Panc1 (cell line): ENCODE data around the gene EEF1AKMT3. TPM values are rescaled to one million over a fixed set of nuclear protein-coding genes. Genes with fewer than 3 reads are reported as not detected.

ENCODE experiments used
- ATAC-seq: fragments of 200-7000 bp; cut with Tn5 transposase; 2 replicates; pipeline ENCODE4 v1.9.1; 2020; ENCODE audit warnings: mild to moderate bottlenecking, moderate library complexity
- BruUV-seq: library from RNA; stranded (reverse); fragments of 400-500 nt; replicated peaks from 2 replicates; lab custom pipeline; 2021; lab: Mats Ljungman, UMichigan
- CTCF ChIA-PET: fragments of 300-600 bp; sonication (Branson Sonifier 250); formaldehyde crosslinking; loops from one replicate; lab custom pipeline; 2022; ENCODE audit warnings: antibody characterized with exemption; lab: Charles Lee
- POLR2A ChIA-PET: fragments of 300-600 bp; sonication (Branson Sonifier 250); formaldehyde crosslinking; loops from one replicate; lab custom pipeline; 2022; ENCODE audit warnings: antibody characterized with exemption; lab: Charles Lee
- DNase-seq: peaks from one replicate; pipeline ENCODE4 v3.0.0-alpha.2; 2010; ENCODE audit warnings: low read depth, low spot score
- H3K27ac ChIP-seq: 2 replicates; pipeline ENCODE4 v1.5.1; 2011; ENCODE audit warnings: mild to moderate bottlenecking, low read length, inconsistent platforms
- H3K27me3 ChIP-seq: fragments of 200-500 bp; sonication (Bioruptor generic); 2 replicates; pipeline ENCODE4 v1.6.0; 2014; ENCODE audit warnings: low read length, inconsistent platforms; ENCODE audit not compliant: control insufficient read depth, insufficient read depth
- H3K36me3 ChIP-seq: fragments of 200-500 bp; sonication (Bioruptor generic); 2 replicates; pipeline ENCODE4 v1.5.1; 2014; ENCODE audit warnings: inconsistent platforms, mild to moderate bottlenecking, low read length, moderate library complexity; ENCODE audit not compliant: control insufficient read depth, insufficient read depth
- H3K4me1 ChIP-seq: 2 replicates; pipeline ENCODE4 v1.5.1; 2011; ENCODE audit warnings: inconsistent platforms, mild to moderate bottlenecking, low read length, moderate library complexity; ENCODE audit not compliant: control insufficient read depth, insufficient read depth
- H3K4me3 ChIP-seq, 2 experiments: 2 replicates each; pipeline ENCODE4 v1.5.1; 2011 to 2012; ENCODE audit warnings: low read depth in 2 of 2, low read length in 2 of 2, mild to moderate bottlenecking in 2 of 2, inconsistent platforms in 1 of 2, moderate library complexity in 1 of 2
- H3K9me3 ChIP-seq: fragments of 200-500 bp; sonication (Bioruptor generic); 2 replicates; pipeline ENCODE4 v1.5.1; 2014; ENCODE audit warnings: low read depth, mild to moderate bottlenecking, inconsistent platforms, low read length, moderate library complexity; ENCODE audit not compliant: control insufficient read depth, insufficient read depth
- POLR2AphosphoS5 ChIP-seq: IDR thresholded peaks from 2 replicates; pipeline ENCODE4 v1.6.1; 2012; ENCODE audit warnings: mild to moderate bottlenecking, low read depth, low read length, moderate library complexity
- SIN3A ChIP-seq: IDR thresholded peaks from 2 replicates; pipeline ENCODE4 v1.6.1; 2012; ENCODE audit warnings: low read depth, mild to moderate bottlenecking, low read length, moderate library complexity, borderline replicate concordance; ENCODE audit not compliant: insufficient read depth
- TCF7L2 ChIP-seq: IDR thresholded peaks from 2 replicates; pipeline ENCODE4 v1.6.1; 2011; ENCODE audit warnings: mild to moderate bottlenecking, low read depth, low read length, inconsistent platforms
- in situ Hi-C: cut with HindIII; loops from 2 replicates; pipeline ENCODE4 v1.10.0; 2016; ENCODE audit warnings: low sequenced_read_pairs, low pct_unique_long_range_greater_than_20kb
- intact Hi-C: fragments of 100-400 bp; cut with micrococcal nuclease; formaldehyde crosslinking; loops from one replicate; pipeline ENCODE4 v1.10.0; 2022; ENCODE audit not compliant: unreplicated experiment
- total RNA-seq: library from RNA; stranded (reverse); gene quantifications from one replicate; pipeline ENCODE4 v1.2.1, GENCODE V29; 2021; ENCODE audit not compliant: unreplicated experiment
- TF ChIP-seq, protein P1 (sequence below): fragments of 450-650 bp; IDR thresholded peaks from 2 replicates; pipeline ENCODE4 v1.5.1; 2017; ENCODE audit warnings: mild to moderate bottlenecking
- TF ChIP-seq, protein P2 (sequence below), 2 experiments: IDR thresholded peaks; 2 replicates each; pipeline ENCODE4 v1.6.1; 2011 to 2012; ENCODE audit warnings: low read depth in 2 of 2, control low read depth in 1 of 2, low read length in 1 of 2, mild to moderate bottlenecking in 1 of 2, moderate library complexity in 1 of 2; ENCODE audit not compliant: insufficient read depth in 1 of 2

The EEF1AKMT3 gene
- total RNA-seq, 1 experiment from 2014 or later: 7.4 TPM

GRCh38 chr12:57751788-57752667 lies 20.4 kb upstream of the EEF1AKMT3 start, which contains the start of gene CDK4:
Gene CDK4, minus strand, starts transcription at chr12:57752310. Its CDS starts 593 bp downstream, at chr12:57751717.
- TSS peak; percentile 94 for BruUV-seq
- intact Hi-C loops: no loop called here
- CTCF ChIA-PET: no interaction called here

DNA sequence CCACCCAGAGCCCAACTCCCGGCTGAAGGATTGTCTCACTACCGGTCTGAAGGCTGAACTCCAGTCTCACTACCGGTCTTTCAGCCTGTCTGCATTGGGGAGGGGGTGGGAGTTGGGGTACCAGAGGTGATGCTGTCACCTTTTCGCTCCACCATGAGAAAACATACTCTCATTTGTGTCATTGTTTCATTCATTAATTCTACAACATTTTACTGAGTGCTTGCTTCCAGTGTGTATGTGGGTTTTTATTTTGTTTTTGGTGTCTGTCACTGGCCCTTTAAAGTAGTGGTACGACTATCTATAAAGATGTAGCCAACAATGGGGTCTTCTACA lies 19.8 kb upstream of the EEF1AKMT3 start:
- H3K4me1 ChIP-seq: peaks cover 14% of the 10 kb centered on the region
- no peak for TF ChIP-seq SIN3A
- TF ChIP-seq POLR2AphosphoS5: no peak
- TF ChIP-seq, protein P1, sequence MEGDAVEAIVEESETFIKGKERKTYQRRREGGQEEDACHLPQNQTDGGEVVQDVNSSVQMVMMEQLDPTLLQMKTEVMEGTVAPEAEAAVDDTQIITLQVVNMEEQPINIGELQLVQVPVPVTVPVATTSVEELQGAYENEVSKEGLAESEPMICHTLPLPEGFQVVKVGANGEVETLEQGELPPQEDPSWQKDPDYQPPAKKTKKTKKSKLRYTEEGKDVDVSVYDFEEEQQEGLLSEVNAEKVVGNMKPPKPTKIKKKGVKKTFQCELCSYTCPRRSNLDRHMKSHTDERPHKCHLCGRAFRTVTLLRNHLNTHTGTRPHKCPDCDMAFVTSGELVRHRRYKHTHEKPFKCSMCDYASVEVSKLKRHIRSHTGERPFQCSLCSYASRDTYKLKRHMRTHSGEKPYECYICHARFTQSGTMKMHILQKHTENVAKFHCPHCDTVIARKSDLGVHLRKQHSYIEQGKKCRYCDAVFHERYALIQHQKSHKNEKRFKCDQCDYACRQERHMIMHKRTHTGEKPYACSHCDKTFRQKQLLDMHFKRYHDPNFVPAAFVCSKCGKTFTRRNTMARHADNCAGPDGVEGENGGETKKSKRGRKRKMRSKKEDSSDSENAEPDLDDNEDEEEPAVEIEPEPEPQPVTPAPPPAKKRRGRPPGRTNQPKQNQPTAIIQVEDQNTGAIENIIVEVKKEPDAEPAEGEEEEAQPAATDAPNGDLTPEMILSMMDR: no peak
- TF ChIP-seq, protein P2, sequence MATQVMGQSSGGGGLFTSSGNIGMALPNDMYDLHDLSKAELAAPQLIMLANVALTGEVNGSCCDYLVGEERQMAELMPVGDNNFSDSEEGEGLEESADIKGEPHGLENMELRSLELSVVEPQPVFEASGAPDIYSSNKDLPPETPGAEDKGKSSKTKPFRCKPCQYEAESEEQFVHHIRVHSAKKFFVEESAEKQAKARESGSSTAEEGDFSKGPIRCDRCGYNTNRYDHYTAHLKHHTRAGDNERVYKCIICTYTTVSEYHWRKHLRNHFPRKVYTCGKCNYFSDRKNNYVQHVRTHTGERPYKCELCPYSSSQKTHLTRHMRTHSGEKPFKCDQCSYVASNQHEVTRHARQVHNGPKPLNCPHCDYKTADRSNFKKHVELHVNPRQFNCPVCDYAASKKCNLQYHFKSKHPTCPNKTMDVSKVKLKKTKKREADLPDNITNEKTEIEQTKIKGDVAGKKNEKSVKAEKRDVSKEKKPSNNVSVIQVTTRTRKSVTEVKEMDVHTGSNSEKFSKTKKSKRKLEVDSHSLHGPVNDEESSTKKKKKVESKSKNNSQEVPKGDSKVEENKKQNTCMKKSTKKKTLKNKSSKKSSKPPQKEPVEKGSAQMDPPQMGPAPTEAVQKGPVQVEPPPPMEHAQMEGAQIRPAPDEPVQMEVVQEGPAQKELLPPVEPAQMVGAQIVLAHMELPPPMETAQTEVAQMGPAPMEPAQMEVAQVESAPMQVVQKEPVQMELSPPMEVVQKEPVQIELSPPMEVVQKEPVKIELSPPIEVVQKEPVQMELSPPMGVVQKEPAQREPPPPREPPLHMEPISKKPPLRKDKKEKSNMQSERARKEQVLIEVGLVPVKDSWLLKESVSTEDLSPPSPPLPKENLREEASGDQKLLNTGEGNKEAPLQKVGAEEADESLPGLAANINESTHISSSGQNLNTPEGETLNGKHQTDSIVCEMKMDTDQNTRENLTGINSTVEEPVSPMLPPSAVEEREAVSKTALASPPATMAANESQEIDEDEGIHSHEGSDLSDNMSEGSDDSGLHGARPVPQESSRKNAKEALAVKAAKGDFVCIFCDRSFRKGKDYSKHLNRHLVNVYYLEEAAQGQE (IDR thresholded peaks at IDR 0.05; ENCODE audit: insufficient read depth in 1 of 2, low read depth in 2 of 2, low read length in 1 of 2): no peak
- no peak for TF ChIP-seq TCF7L2
- POLR2A ChIA-PET: interaction anchor here (0.5 kb wide), 1 partner anchor 1924 kb away, joined by 12 read pairs; no protein-coding TSS in a partner anchor
- H3K9me3 ChIP-seq: no peaks in the 10 kb centered on the region
- H3K4me3 ChIP-seq: peak overlapping the region; percentile 85 to 98
- H3K27me3 ChIP-seq: peaks cover 9% of the 10 kb centered on the region
- DNase-seq (no peak), ATAC-seq (no peak)
- in situ Hi-C loops: no loop called here
- H3K36me3 ChIP-seq: peaks cover 18% of the 10 kb centered on the region
- CTCF ChIA-PET: no interaction called here
- intact Hi-C loops: no loop called here
- H3K27ac ChIP-seq: peak overlapping the region; percentile 74
- BruUV-seq: no TSS peak

More at GRCh38 chr12:57751788-57752667, 20.4 kb upstream of the EEF1AKMT3 start, which contains the start of gene CDK4:
- POLR2A ChIA-PET: interaction anchor here (0.5 kb wide), 1 partner anchor 1923 kb away, joined by 12 read pairs; no protein-coding TSS in a partner anchor
- ATAC-seq (peak; percentile 87), DNase-seq (peak; percentile 97)
- peaks cover 9% of the 10 kb centered on the region for H3K27me3 ChIP-seq
- H3K9me3 ChIP-seq: no peaks in the 10 kb centered on the region
- peaks cover 14% of the 10 kb centered on the region for H3K4me1 ChIP-seq
- in situ Hi-C loops: no loop called here
- TF ChIP-seq POLR2AphosphoS5 (peak; percentile 85), SIN3A (peak; percentile 83; the same call in 1 of the 2 replicates)
- TF ChIP-seq, protein P2 (IDR thresholded peaks at IDR 0.05; ENCODE audit: insufficient read depth in 1 of 2, low read depth in 2 of 2, low read length in 1 of 2): 0 out of 4 replicates have a peak, but pooled peaks of 1 of the 2 experiments have one; percentile 23
- TF ChIP-seq, protein P1: no peak
- H3K36me3 ChIP-seq: peaks cover 18% of the 10 kb centered on the region
- peak within 1 kb of the TSS; percentile 85 to 98 for H3K4me3 ChIP-seq
- H3K27ac ChIP-seq: peak within 1 kb of the TSS; percentile 98
